Measurements from ENCODE around the gene NT5DC3.
"Not testable (repeated sequence)": the region's sequence is repeated elsewhere in the genome, so short reads cannot be mapped to it uniquely, and the experiment has no call there.

NT5DC3 gene

GRCh38 chr12:103855036-103855712 is 14.1 kb upstream of the NT5DC3 start:
- no peak for DNase-seq

GRCh38 chr12:103854372-103854973 is 13.4 kb upstream of the NT5DC3 start:
- DNase-seq = no peak

GRCh38 chr12:103852498-103852997 is 11.5 kb upstream of the NT5DC3 start:
- no peak for DNase-seq

GRCh38 chr12:103851127-103851526 is 10.1 kb upstream of the NT5DC3 start:
- DNase-seq = no peak

GRCh38 chr12:103850429-103850828 is 9.4 kb upstream of the NT5DC3 start:
- no peak for DNase-seq

GRCh38 chr12:103848917-103849491 is 8.0 kb upstream of the NT5DC3 start:
- DNase-seq = no peak

GRCh38 chr12:103848143-103848542 is 7.1 kb upstream of the NT5DC3 start:
- DNase-seq = no peak

GRCh38 chr12:103846415-103846814 is 5.4 kb upstream of the NT5DC3 start:
- DNase-seq = no peak

GRCh38 chr12:103844305-103844704 is 3.3 kb upstream of the NT5DC3 start:
- no peak for DNase-seq

- DNase-seq = peak; percentile 76
Measured at GRCh38 chr12:103841690-103842584, 903 bp upstream of the NT5DC3 start.

- DNase-seq = peak; percentile 60
Measured at GRCh38 chr12:103840462-103840875, 565 bp downstream of the NT5DC3 start.

- DNase-seq = peak; percentile 18
Measured at GRCh38 chr12:103839609-103840461, 1.2 kb downstream of the NT5DC3 start.

GRCh38 chr12:103839103-103839502 is 1.9 kb downstream of the NT5DC3 start:
- DNase-seq = no peak

- DNase-seq = no peak
Measured at GRCh38 chr12:103838254-103838914, 2.6 kb downstream of the NT5DC3 start.

GRCh38 chr12:103836345-103836744 is 4.7 kb downstream of the NT5DC3 start:
- no peak for DNase-seq

- not testable (repeated sequence) for DNase-seq
Measured at GRCh38 chr12:103835747-103836335, 5.2 kb downstream of the NT5DC3 start.

- peak; percentile 25 for DNase-seq
Measured at GRCh38 chr12:103834942-103835341, 6.1 kb downstream of the NT5DC3 start.

GRCh38 chr12:103833891-103834290 is 7.1 kb downstream of the NT5DC3 start:
- DNase-seq = no peak

- DNase-seq = no peak
Measured at GRCh38 chr12:103833095-103833775, 7.8 kb downstream of the NT5DC3 start.

Data from eye (tissue), 1 donor.